WTC11 (cell line): ENCODE results near the gene PPM1G. TPM values are rescaled to one million over a fixed set of nuclear protein-coding genes. Genes with fewer than 3 reads are reported as not detected.

Experiments used
- ATAC-seq: fragments of 200-7000 bp; cut with Tn5 transposase; 2 replicates; pipeline ENCODE4 v1.10.0; 2021; ENCODE audit warnings: mild to moderate bottlenecking, moderate library complexity
- CTCF ChIA-PET: fragments of 300-600 bp; sonication (Branson Sonifier 250); formaldehyde crosslinking; loops from one replicate; lab custom pipeline; 2021; ENCODE audit warnings: antibody characterized with exemption; lab: Charles Lee
- POLR2A ChIA-PET: fragments of 350-600 bp; sonication (Branson Sonifier 250); formaldehyde crosslinking; loops from one replicate; lab custom pipeline; 2021; ENCODE audit warnings: antibody characterized with exemption; lab: Charles Lee
- DNase-seq: peaks from one replicate; pipeline ENCODE4 v3.0.0; 2021; ENCODE audit warnings: low spot score
- H3K27ac Mint-ChIP-seq: 2 replicates; pipeline ENCODE4 v1.8.0; 2021; ENCODE audit warnings: mixed read lengths
- H3K27me3 Mint-ChIP-seq: 2 replicates; pipeline ENCODE4 v1.8.0; 2021; ENCODE audit warnings: low read depth, mild to moderate bottlenecking, moderate library complexity, mixed read lengths
- H3K36me3 Mint-ChIP-seq: 2 replicates; pipeline ENCODE4 v1.8.0; 2021; ENCODE audit warnings: mixed read lengths
- H3K4me1 Mint-ChIP-seq: 2 replicates; pipeline ENCODE4 v1.8.0; 2022; ENCODE audit warnings: mixed read lengths
- H3K4me3 Mint-ChIP-seq: 2 replicates; pipeline ENCODE4 v1.8.0; 2021; ENCODE audit warnings: mild to moderate bottlenecking, moderate library complexity, mixed read lengths
- H3K9me3 Mint-ChIP-seq: 2 replicates; pipeline ENCODE4 v1.8.0; 2021; ENCODE audit warnings: mixed read lengths
- ATF2 ChIP-seq: sonication (generic); formaldehyde crosslinking; IDR thresholded peaks from 2 replicates; pipeline ENCODE4 v1.8.1; 2022; ENCODE audit warnings: low read depth, missing genetic modification reagents, borderline replicate concordance
- ATF3 ChIP-seq: sonication (generic); formaldehyde crosslinking; conservative IDR thresholded peaks from 2 replicates; pipeline ENCODE4 v1.8.1; 2022; ENCODE audit warnings: mild to moderate bottlenecking, missing genetic modification reagents
- CTCF ChIP-seq: fragments of 200-600 bp; IDR thresholded peaks from 2 replicates; pipeline ENCODE4 v1.8.0; 2022; ENCODE audit warnings: antibody characterized with exemption
- E2F4 ChIP-seq: sonication (generic); formaldehyde crosslinking; IDR thresholded peaks from 2 replicates; pipeline ENCODE4 v1.8.1; 2022; ENCODE audit warnings: low read depth, mild to moderate bottlenecking, moderate library complexity, missing genetic modification reagents, borderline replicate concordance
- ELF4 ChIP-seq: sonication (generic); formaldehyde crosslinking; IDR thresholded peaks from 2 replicates; pipeline ENCODE4 v1.8.1; 2022; ENCODE audit warnings: low read depth, mild to moderate bottlenecking, moderate library complexity, missing genetic modification reagents
- ERG ChIP-seq: fragments of 250-450 bp; sonication (Bioruptor Pico); IDR thresholded peaks from 2 replicates; pipeline ENCODE4 v1.8.0; 2021; ENCODE audit warnings: mild to moderate bottlenecking
- ETV6 ChIP-seq: sonication (generic); formaldehyde crosslinking; IDR thresholded peaks from 2 replicates; pipeline ENCODE4 v1.8.1; 2022; ENCODE audit warnings: mild to moderate bottlenecking, missing genetic modification reagents
- FOXP1 ChIP-seq: sonication (generic); formaldehyde crosslinking; IDR thresholded peaks from 2 replicates; pipeline ENCODE4 v1.8.0; 2022; ENCODE audit warnings: missing genetic modification reagents, mild to moderate bottlenecking, moderate library complexity, borderline replicate concordance
- KAT7 ChIP-seq: sonication (generic); formaldehyde crosslinking; IDR thresholded peaks from 2 replicates; pipeline ENCODE4 v1.8.1; 2023; ENCODE audit warnings: missing genetic modification reagents, mild to moderate bottlenecking, borderline replicate concordance
- NR3C1 ChIP-seq: sonication (generic); formaldehyde crosslinking; conservative IDR thresholded peaks from 2 replicates; pipeline ENCODE4 v1.8.1; 2023; ENCODE audit warnings: low read depth, mild to moderate bottlenecking, missing genetic modification reagents
- RELA ChIP-seq: sonication (generic); formaldehyde crosslinking; IDR thresholded peaks from 2 replicates; pipeline ENCODE4 v1.8.1; 2022; ENCODE audit warnings: missing genetic modification reagents, mild to moderate bottlenecking, borderline replicate concordance
- STAT6 ChIP-seq: sonication (generic); formaldehyde crosslinking; conservative IDR thresholded peaks from 2 replicates; pipeline ENCODE4 v1.8.1; 2023; ENCODE audit warnings: mild to moderate bottlenecking, low read depth, missing genetic modification reagents, moderate library complexity
- TEAD4 ChIP-seq: sonication (generic); formaldehyde crosslinking; IDR thresholded peaks from 2 replicates; pipeline ENCODE4 v1.8.0; 2022; ENCODE audit warnings: mild to moderate bottlenecking, missing genetic modification reagents
- USF1 ChIP-seq: sonication (generic); formaldehyde crosslinking; IDR thresholded peaks from 2 replicates; pipeline ENCODE4 v1.8.0; 2022; ENCODE audit warnings: mild to moderate bottlenecking, missing genetic modification reagents
- USF2 ChIP-seq: sonication (generic); formaldehyde crosslinking; IDR thresholded peaks from 2 replicates; pipeline ENCODE4 v1.8.1; 2023; ENCODE audit warnings: mild to moderate bottlenecking, missing genetic modification reagents, moderate library complexity
- ZNF121 ChIP-seq: sonication (generic); formaldehyde crosslinking; IDR thresholded peaks from 2 replicates; pipeline ENCODE4 v1.8.0; 2023; ENCODE audit warnings: missing genetic modification reagents
- ZNF425 ChIP-seq: fragments of 250-450 bp; sonication (Bioruptor Pico); conservative IDR thresholded peaks from 2 replicates; pipeline ENCODE4 v1.9.0; 2021; ENCODE audit warnings: mild to moderate bottlenecking
- ZNF671 ChIP-seq: fragments of 250-450 bp; sonication (Bioruptor Pico); IDR thresholded peaks from 2 replicates; pipeline ENCODE4 v1.8.0; 2021; ENCODE audit warnings: mild to moderate bottlenecking
- total RNA-seq: library from RNA; stranded (reverse); gene quantifications from 3 replicates; pipeline ENCODE4 v1.2.3, GENCODE V29; 2021

The PPM1G gene
- total RNA-seq, 1 experiment from 2014 or later = 193 TPM

- TF ChIP-seq USF2 (no peak), ZNF425 (CRISPR knock-in tag) (no peak), STAT6 (CRISPR knock-in tag) (no peak), USF1 (CRISPR knock-in tag) (no peak), NR3C1 (CRISPR knock-in tag) (no peak), CTCF (no peak)
Measured at GRCh38 chr2:27373567-27373966, 35.8 kb downstream of the PPM1G start (continued).

- POLR2A ChIA-PET = no interaction called here
- H3K9me3 Mint-ChIP-seq = no peaks in the 10 kb centered on the region
- TF ChIP-seq RELA (CRISPR knock-in tag) (no peak), USF1 (CRISPR knock-in tag) (no peak), FOXP1 (CRISPR knock-in tag) (no peak), ZNF671 (CRISPR knock-in tag) (no peak), ETV6 (CRISPR knock-in tag) (no peak), ATF3 (CRISPR knock-in tag) (no peak), ATF2 (no peak), KAT7 (CRISPR knock-in tag) (no peak), ZNF121 (no peak), E2F4 (CRISPR knock-in tag) (no peak), ELF4 (no peak), TEAD4 (CRISPR knock-in tag) (no peak), ERG (CRISPR knock-in tag) (no peak)
- TF ChIP-seq, all 79 proteins: peak for 0
- no peak for ATAC-seq
- H3K27ac Mint-ChIP-seq = peak overlapping the region; percentile 13; the same call in 1 of the 2 replicates
- CTCF ChIA-PET = interaction anchor here (1.7 kb wide), 1 partner anchor 8 kb away, joined by 6 read pairs; the partner anchor contains the start of gene ZNF513
- peaks cover 64% of the 10 kb centered on the region for H3K36me3 Mint-ChIP-seq
- no peaks in the 10 kb centered on the region for H3K27me3 Mint-ChIP-seq
- DNase-seq = no peak
- H3K4me3 Mint-ChIP-seq = peak overlapping the region; percentile 10; the same call in 1 of the 2 replicates
- peaks cover 20% of the 10 kb centered on the region for H3K4me1 Mint-ChIP-seq
Measured at GRCh38 chr2:27372937-27373336, 36.5 kb downstream of the PPM1G start.
